Right lobe of liver (tissue), 6 donors: ENCODE measurements around the gene DIMT1. TPM values are rescaled to one million over a fixed set of nuclear protein-coding genes. Genes with fewer than 3 reads are reported as not detected.

Source experiments
- ATAC-seq, 4 donors: fragments of 200-7000 bp; cut with Tn5 transposase; one replicate each; pipeline ENCODE4 v1.9.1; 2020; ENCODE audit warnings: mild to moderate bottlenecking in 4 of 4, moderate library complexity in 4 of 4
- DNase-seq, 3 donors: peaks; one replicate each; pipeline ENCODE4 v3.0.0-alpha.2; 2020
- H3K27ac ChIP-seq, 3 donors: fragments of 200-600 bp; one replicate each; pipeline ENCODE4 v1.8.0; 2022
- H3K27me3 ChIP-seq, 2 donors: fragments of 200-600 bp; one replicate each; pipeline ENCODE4 v1.8.0; 2022
- H3K36me3 ChIP-seq, 4 donors: fragments of 200-600 bp; sonication (generic) in 1 of 4; one replicate each; pipeline versions ENCODE4 v1.5.1 to v1.8.0; 2017 to 2022; ENCODE audit warnings: control low read depth in 1 of 4
- H3K4me1 ChIP-seq, 4 donors: fragments of 200-600 bp; sonication (generic) in 1 of 4; one replicate each; pipeline versions ENCODE4 v1.5.1 to v1.8.0; 2017 to 2022; ENCODE audit warnings: control low read depth in 1 of 4
- H3K4me3 ChIP-seq, 3 donors: fragments of 200-600 bp; one replicate each; pipeline ENCODE4 v1.8.0; 2022
- H3K9me3 ChIP-seq, 4 donors: fragments of 200-600 bp; sonication (generic) in 1 of 4; one replicate each; pipeline versions ENCODE4 v1.5.1 to v1.8.0; 2017 to 2022; ENCODE audit warnings: control low read depth in 1 of 4
- CTCF ChIP-seq, 4 donors: fragments of 200-600 bp in 3 of 4; fragments of 450-650 bp in 1 of 4; IDR thresholded peaks; one replicate each; pipeline versions ENCODE4 v1.5.1 to v1.8.0; 2016 to 2022; ENCODE audit warnings: antibody characterized with exemption in 4 of 4, mild to moderate bottlenecking in 2 of 4
- POLR2A ChIP-seq: fragments of 450-650 bp; IDR thresholded peaks from one replicate; pipeline ENCODE4 v1.6.1; 2017; ENCODE audit warnings: antibody characterized with exemption, mild to moderate bottlenecking
- WGBS: methylation state at CpG from one replicate; pipeline ENCODE4 v1.1.6; 2018; ENCODE audit warnings: low coverage, low lambda C conversion rate; ENCODE audit not compliant: insufficient coverage; ENCODE audit errors: missing lambda C conversion rate; 5-methylcytosine and 5-hydroxymethylcytosine counted together
- intact Hi-C, 2 donors: fragments of 100-400 bp; cut with DNase I; formaldehyde crosslinking; loops; one replicate each; pipeline versions ENCODE4 v1.11.2 to v1.14.1; 2022
- total RNA-seq, 6 experiments: library from RNA; depleted of rRNA in 2 of 6; stranded (reverse); fragments of >200 nt in 2 of 6; fragmentation: NEBNext Ultra II Directional in 3 of 6; extraction: Animal tissue kit (Norgen Biotek cat#: 25700) in 3 of 6; gene quantifications; one replicate each; pipeline versions ENCODE4 v1.1.0 to v1.2.4, GENCODE V29; 2016 to 2023
- donor health status: DM: no; HTN: yes; CAD: no.
- donor health status: DM: no; HTN: no; CAD: no.
- donor health status: DM: no; HTN: no; CAD: no.
- donor health status: DM: no; HTN: yes; CAD: no.
- donor health status: DM: no; HTN: yes; CAD: no.

Gene DIMT1
- total RNA-seq, 6 experiments from 2014 or later = 3.5 to 14.4 (median 8.9) TPM

- Histone ChIP-seq H3K36me3 (peaks cover 0 to 19% (median 4%) of the 10 kb centered on the region in 4 donors), H3K4me1 (no peaks in the 10 kb centered on the region), H3K27ac (no peak overlapping the region), H3K9me3 (no peaks in the 10 kb centered on the region), H3K4me3 (no peak overlapping the region), H3K27me3 (no peaks in the 10 kb centered on the region)
- TF ChIP-seq POLR2A = no peak
- no peak for TF ChIP-seq CTCF (IDR thresholded peaks at IDR 0.05)
- ATAC-seq (no peak), DNase-seq (no peak)
- WGBS = 90% methylated on average over 1 of the region's 1 CpG
- intact Hi-C loops = no loop called here
Observed at GRCh38 chr5:62374090-62374489, 29.6 kb downstream of the DIMT1 start.

DNA sequence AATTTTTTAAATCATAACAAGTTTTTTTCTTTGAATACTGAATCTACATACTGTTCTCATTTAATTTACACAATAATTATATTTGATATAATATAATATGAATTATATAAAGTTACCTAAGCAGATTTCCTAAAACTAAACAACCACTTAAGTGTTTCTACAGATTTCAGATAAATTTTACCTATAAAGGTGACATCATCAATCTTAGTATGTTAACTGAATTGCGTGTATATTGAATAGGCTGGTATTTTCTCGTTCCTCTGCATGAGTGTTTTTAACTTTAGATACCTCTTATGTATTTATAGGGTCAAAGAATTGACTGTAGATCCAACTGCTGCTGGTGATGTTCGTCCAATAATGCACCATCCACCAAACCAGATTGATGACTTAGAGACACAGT is 30.3 kb downstream of the DIMT1 start:
- Histone ChIP-seq H3K9me3 (no peaks in the 10 kb centered on the region), H3K36me3 (peaks cover 0 to 14% (median 2%) of the 10 kb centered on the region in 4 donors), H3K27ac (no peak overlapping the region), H3K4me1 (no peaks in the 10 kb centered on the region), H3K27me3 (no peaks in the 10 kb centered on the region), H3K4me3 (no peak overlapping the region)
- no peak for ATAC-seq
- no peak for DNase-seq
- no peak for TF ChIP-seq CTCF (IDR thresholded peaks at IDR 0.05)
- no peak for TF ChIP-seq POLR2A
- intact Hi-C loops = no loop called here
- WGBS = 98% methylated on average over 3 of the region's 3 CpGs

DNA sequence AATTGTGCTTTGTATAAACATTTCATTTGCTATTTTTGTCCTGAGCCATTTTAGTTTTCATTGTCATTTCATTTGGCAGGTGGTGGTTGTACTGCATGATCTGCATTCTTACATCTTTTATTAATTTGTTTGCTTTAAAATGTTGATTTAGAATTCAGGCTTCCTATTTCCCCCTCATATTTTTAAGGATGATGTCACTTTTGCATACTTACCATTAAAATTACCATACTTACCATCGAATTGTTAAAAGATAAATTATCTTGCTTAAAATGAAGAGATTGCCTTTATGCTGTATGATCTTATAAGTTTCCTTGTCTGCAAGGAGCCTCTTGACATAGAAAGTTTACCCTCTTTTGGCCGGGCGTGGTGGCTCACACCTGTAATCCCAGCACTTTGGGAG is 31.1 kb downstream of the DIMT1 start:
- no peak overlapping the region for H3K27ac ChIP-seq
- no peak overlapping the region for H3K4me3 ChIP-seq
- H3K36me3 ChIP-seq = peaks cover 0 to 10% (median 0%) of the 10 kb centered on the region in 4 donors
- 95% methylated on average over 3 of the region's 3 CpGs for WGBS
- no peaks in the 10 kb centered on the region for H3K4me1 ChIP-seq
- no peak for ATAC-seq
- DNase-seq = no peak
- no peaks in the 10 kb centered on the region for H3K9me3 ChIP-seq
- intact Hi-C loops = no loop called here
- no peaks in the 10 kb centered on the region for H3K27me3 ChIP-seq
- TF ChIP-seq CTCF (IDR thresholded peaks at IDR 0.05) (no peak), POLR2A (no peak)

DNA sequence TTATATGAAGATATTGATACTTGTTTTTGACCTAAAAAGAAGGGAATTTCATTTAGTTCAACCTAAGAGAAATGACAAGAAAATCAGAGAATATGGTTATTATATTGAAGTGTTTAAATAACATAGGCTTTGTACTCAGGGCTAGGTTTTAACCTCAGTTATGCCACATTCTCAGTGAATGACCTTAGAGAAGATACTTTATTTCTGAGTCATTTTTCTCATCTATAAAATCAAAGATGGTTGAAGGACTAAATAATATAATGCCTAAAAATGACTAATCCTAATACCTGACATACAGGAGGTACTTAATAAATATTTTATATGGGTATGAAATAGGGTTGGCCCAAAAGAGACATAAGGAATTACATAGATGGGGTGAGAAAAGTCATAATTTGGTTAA is 32.3 kb downstream of the DIMT1 start:
- TF ChIP-seq POLR2A (no peak), CTCF (IDR thresholded peaks at IDR 0.05) (no peak)
- Histone ChIP-seq H3K4me1 (no peaks in the 10 kb centered on the region), H3K36me3 (peaks cover 0 to 10% (median 0%) of the 10 kb centered on the region in 4 donors), H3K27ac (no peak overlapping the region), H3K9me3 (no peaks in the 10 kb centered on the region), H3K27me3 (no peaks in the 10 kb centered on the region), H3K4me3 (no peak overlapping the region)
- DNase-seq = no peak
- ATAC-seq = no peak
- intact Hi-C loops = no loop called here

DNA sequence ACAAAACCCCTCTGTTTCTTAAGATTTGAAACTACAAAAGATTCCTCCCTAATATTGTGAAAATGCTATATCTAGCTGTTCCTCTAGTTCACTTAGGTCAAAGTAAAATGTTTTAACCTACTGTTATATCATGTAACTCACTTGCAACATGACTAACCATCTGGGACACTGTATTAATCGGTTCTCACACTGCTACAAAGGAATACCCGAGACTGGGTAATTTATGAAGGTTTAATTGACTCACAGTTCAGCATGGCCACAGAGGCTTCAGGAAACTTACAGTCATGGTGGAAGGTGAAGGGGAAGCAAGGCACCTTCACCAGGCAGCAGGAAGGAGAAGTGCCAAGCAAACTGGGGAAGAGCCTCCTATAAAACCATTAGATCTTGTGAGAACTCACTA is 34.7 kb downstream of the DIMT1 start:
- Histone ChIP-seq H3K4me3 (no peak overlapping the region), H3K4me1 (no peaks in the 10 kb centered on the region), H3K9me3 (peaks cover 0 to 2% (median 0%) of the 10 kb centered on the region in 4 donors), H3K36me3 (peaks cover 0 to 2% (median 0%) of the 10 kb centered on the region in 4 donors), H3K27me3 (no peaks in the 10 kb centered on the region), H3K27ac (no peak overlapping the region)
- DNase-seq (no peak), ATAC-seq (no peak)
- intact Hi-C loops = no loop called here
- TF ChIP-seq CTCF (IDR thresholded peaks at IDR 0.05) = no peak
- TF ChIP-seq POLR2A = no peak
- WGBS = 100% methylated on average over 2 of the region's 2 CpGs
